NCI-H524 treated with DMSO at 0.1 percent for 48 hours (cell line): Measurements from ENCODE around the gene RPLP2.

Source experiments
- DNase-seq: peaks from one replicate; lab custom pipeline; 2025; lab: John Stamatoyannopoulos, UW

Gene RPLP2

GRCh38 chr11:836700-837099, 26.9 kb downstream of the RPLP2 start:
- no peak for DNase-seq

DNA sequence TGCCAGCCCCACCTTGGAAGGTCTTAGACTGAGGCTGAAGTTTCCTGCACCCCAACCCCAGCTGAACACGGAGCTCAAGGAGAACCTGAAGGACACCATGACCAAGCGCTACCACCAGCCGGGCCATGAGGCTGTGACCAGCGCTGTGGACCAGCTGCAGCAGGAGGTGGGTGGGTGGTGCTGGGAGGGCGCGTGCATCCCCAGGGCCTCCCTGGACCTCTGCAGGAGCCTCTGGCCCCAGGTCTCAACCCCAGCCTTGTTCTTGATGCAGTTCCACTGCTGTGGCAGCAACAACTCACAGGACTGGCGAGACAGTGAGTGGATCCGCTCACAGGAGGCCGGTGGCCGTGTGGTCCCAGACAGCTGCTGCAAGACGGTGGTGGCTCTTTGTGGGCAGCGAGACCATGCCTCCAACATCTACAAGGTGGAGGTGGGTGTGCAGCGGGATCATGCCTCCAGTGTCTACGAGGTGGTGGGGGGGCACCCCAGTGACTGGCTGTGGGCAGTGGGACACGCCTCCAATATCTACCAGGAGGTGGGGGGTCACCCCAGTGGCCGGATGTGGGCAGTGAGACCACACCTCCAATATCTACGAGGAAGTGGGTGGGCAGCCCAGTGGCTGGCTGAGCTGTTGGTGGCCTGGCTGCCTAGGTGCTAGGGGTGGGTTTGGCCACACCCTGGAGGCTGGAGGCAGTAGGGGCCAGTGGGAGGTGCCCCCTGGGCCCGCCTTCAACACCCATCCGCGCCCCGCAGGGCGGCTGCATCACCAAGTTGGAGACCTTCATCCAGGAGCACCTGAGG, 27.6 kb downstream of the RPLP2 start:
- DNase-seq: no peak

GRCh38 chr11:837990-838307, 28.2 kb downstream of the RPLP2 start:
- DNase-seq: no peak

DNA sequence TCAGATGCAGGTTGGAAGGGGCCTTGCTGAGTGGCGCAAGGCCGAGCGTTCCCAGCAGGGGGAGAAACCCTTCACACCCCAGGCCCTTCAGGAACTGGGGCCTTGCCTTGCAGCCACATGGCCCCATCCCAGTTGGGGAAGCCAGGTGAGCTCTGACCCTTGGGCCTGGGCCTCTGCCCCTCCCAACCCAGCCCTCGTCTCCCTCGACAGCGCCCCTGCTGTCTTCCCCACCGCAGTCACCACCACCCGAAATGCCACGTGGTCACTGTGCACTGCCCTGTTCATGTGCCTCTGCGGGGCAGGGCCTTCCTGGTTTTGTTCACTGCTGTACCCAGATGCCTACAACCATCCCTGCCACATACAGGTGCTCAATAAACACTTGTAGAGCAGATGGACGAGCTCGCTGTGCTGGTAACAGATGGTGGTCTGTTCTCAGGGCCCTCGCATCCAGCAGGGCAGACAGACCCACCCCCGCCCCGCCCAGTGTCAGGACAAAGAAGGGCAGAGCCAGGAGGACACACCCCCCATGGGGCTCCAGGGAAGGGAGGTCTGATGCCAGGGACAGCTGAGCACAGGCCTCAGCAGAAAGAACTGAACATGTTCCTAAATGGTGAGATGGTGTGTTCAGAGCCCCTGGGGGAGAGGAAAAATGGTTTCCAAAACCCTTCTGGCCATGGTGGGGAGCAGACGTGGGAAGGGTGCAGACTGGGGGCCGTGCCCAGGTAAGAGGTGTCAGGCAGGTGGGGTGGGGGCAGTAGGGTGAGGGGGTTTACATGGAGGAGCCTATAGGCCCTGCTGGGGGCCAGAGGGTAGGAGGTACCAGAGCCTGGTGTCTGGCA, 28.9 kb downstream of the RPLP2 start:
- peak; percentile 79 for DNase-seq

DNA sequence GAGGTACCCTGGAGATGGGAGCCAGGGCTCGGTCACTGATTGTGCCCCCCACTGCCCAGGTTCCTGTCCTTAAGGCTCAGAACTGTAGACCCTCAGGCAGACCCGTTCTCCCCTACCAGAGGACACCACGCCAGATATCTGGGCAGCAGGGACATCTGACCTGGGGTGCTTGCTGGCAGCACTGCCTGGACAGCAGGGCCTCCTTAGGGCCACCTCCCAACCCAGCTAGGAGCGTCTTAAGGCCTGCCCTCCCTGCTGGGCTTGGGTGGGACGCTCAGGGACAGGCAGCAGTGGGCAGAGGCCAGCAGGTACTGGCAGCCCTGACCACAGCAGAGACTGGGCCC, 29.5 kb downstream of the RPLP2 start:
- DNase-seq: no peak

DNA sequence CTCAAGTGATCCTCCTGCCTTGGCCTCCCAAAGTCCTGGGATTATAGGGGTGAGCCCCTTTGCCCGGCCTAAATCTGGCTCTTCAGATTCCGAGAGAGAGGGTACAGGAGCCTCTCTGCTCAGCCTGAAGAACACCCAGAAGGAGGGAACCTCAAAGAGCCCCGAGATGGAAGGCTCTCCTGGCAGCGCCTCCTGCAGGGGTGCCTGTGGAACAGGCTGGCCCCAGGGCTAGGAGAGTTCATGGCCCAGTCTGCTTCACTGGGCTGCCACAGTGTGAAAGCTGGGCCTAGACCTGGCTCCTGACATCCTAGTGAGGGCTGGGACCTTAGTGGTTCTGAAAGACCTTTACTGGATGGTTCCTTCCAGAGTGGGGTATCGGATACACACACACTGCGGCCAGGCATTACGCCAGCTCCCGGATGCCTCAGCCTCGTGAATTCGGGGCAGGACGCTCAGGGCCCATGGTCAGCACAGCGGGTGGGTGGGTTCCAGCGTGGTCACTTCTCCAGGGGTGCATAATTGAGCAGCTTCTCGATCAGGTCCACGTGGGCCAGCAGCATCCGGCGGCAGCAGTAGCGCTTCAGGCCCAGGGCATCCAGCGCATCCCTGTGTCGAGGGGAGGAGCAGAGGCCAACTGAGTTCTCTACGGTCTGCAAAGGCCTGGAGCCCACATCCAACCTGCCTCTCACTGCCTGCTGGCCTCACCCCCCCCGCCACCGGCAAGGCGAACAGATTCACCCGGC, 30.3 kb downstream of the RPLP2 start:
- DNase-seq: no peak

GRCh38 chr11:841981-842369, 32.2 kb downstream of the RPLP2 start:
- DNase-seq: no peak

DNA sequence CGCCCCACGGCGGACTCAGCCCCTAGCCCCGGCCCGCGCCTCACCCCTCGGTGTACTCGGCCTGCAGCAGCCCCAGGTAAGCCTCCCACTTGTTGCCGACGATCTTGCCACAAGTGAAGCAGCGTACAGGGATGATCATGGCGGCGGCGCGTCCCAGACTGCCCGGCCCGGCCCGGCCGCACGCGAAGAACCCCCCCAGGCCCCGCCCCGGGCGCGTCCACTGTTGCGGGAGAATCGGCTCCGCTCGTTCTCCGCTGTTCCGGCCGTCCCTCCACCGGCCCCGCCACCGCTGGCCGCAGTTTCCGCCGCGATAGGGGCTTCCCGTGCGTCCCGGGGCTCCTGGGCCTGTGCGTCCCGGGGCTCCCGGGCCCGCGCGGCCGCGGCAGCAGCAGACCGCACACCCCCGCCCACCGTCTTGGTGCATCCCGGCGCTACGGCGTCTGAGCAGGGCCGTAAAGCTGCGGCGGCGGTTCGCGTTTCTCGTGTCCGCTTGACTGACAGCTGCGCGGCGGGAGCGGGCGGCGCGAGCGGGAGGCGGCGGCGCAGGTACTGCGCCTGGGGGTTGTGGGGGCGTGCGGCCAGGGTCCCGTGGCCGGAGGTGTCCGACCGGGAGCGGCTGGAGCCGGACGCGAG, 32.7 kb downstream of the RPLP2 start, which contains the start of the genes POLR2L and TSPAN4:
Gene POLR2L, minus strand, starts transcription at position 160 of the 633 bp plus-strand sequence. Its CDS starts 21 bp downstream, at position 139.
Gene TSPAN4, plus strand, starts transcription at position 483 of the 633 bp plus-strand sequence. CDS start 7,453 bp downstream, outside the sequence.
- DNase-seq: no peak

GRCh38 chr11:843086-843734, 33.4 kb downstream of the RPLP2 start:
- no peak for DNase-seq

GRCh38 chr11:843818-844692, 34.3 kb downstream of the RPLP2 start:
- DNase-seq: no peak

GRCh38 chr11:844693-845644, 35.2 kb downstream of the RPLP2 start:
- no peak for DNase-seq

DNA sequence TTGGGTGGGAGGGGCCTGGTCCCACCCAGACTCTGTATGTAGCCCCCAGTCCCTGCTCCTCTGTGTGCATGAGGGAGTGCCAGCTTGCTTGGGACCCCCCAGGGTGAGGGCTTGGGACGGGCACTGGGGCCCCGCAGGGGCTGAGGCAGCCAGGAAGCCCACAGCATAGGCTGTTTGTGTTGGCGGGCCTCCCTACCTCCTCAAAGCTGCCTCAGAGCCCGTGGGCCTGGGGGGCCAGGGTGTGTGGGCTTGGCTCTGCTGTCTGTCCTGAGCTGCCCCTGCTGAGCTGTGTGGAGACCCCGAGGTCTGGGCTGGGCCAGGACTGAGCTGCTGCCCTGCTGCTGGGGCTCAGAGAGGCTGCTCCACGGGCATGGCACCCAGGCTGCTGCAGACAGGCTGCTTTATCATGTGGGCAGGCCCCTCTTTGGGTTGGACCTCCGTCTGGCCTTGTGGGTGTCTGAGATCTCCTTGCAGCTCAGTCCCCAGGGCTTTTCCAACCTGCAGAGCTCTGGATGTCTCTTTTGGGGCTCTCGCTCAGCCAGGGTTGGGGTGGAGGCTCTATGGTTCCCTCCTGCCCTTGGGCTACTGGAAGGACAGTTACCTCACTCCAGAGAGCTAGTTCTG, 36.2 kb downstream of the RPLP2 start:
- no peak for DNase-seq

GRCh38 chr11:846496-847098, 36.8 kb downstream of the RPLP2 start:
- DNase-seq: no peak

GRCh38 chr11:847876-848275, 38.1 kb downstream of the RPLP2 start:
- no peak for DNase-seq

- no peak for DNase-seq
These were observed 38.7 kb downstream of the RPLP2 start for GRCh38 chr11:848380-848931.

DNA sequence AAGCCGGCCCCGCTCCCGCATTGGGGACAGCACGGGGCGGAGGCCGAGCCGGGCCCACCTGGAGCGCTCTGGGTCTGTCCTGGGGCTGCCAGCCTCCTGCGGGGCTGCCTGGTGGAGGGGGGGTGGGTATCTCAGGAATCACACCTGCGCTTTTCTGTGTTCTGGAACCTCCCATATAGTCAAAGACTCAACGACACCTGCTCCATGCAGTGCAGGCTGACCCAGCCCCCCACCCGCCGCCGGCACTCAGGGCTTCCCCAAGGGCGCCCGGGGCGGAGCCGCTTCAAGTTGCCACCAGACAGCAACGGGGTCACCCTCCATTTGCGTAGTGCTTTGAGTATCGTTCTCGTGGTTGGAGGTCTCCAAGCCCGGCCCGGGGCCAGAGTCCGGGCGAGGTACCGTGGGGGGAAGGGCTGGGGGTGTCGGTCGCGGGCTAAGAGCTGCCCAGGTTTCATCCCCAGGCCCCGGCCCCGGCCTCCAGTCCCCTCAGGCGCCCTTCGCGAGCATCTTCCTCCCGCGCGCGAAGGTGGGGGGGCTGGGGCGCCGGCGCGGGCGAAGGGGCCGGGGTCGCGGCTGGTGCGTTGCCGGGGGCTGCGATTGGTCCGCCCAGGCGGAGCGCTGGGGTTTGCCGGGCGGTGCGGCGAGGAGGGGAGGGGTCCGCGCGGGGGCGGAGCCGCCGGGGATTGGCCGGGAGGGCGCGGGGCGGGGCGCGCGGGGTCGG, 39.5 kb downstream of the RPLP2 start:
- no peak for DNase-seq

DNA sequence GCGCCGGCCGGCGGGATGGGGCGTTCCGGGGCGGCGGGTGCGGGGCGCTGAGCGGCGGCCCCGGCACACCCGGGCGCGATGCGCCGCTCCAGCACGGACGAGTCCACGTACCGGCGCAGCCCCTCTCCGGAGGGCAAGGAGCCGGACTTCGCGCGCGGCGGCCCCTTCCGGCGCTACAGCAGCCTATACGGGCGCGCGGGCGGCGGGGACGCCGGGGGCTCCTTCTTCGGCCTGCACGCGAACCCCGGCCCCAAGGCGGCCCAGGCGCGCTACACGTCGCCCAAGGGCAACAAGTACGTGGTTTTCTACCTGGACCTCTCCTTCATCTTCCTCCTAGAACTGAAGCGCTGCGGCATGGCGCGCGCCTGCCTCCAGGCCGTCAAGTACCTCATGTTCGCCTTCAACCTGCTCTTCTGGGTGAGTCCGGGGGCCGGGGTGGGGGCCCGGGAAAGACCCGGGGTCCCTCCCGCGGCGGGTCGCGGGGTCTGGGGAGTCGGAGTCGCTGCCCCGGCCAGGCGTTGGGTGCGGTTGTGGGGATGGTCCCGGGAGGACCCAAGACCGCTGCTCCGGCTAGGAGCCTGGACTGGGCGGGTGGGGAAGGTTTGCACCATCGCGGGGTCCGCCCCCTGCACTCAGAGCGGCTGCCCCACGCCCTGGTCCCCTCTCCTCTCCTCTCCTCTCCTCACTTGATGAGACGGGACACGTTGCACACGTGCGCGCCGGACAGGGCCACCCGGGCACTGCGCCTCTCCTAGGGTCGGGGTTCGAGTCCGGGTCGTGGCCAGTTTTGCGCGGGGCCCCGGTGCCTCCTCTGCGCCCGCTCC, 40.4 kb downstream of the RPLP2 start:
- DNase-seq: no peak
